ENCODE results near the gene SIPA1L3. TPM values are rescaled to one million over a fixed set of nuclear protein-coding genes. Genes with fewer than 3 reads are reported as not detected.
A peak's percentile ranks its signal among the peaks of the same experiment; 100 is the strongest.
"Not testable (repeated sequence)": the region's sequence is repeated elsewhere in the genome, so short reads cannot be mapped to it uniquely, and the experiment has no call there.

Gene SIPA1L3
- total and polyA plus RNA-seq, 2 donors from 2014 or later = 5.8 to 61.7 TPM

- H3K9me3 ChIP-seq (ENCODE audit: control insufficient read depth in 2 of 3, insufficient read depth in 1 of 3, low read length in 3 of 3) = no peaks in the 10 kb centered on the region
Observed at GRCh38 chr19:38228005-38228377, 321.0 kb downstream of the SIPA1L3 start.

GRCh38 chr19:38228491-38229439, 321.8 kb downstream of the SIPA1L3 start:
- no peak for FAIRE-seq
- H3K9me3 ChIP-seq (ENCODE audit: control insufficient read depth in 2 of 3, insufficient read depth in 1 of 3, low read length in 3 of 3) = no peaks in the 10 kb centered on the region
- no peaks in the 10 kb centered on the region for H3K36me3 ChIP-seq (ENCODE audit: control insufficient read depth in 2 of 3, insufficient read depth in 3 of 3, low read length in 3 of 3)
- TF ChIP-seq CTCF (IDR thresholded peaks at IDR 0.05; ENCODE audit: borderline replicate concordance, extremely low read depth, insufficient read depth) = no peak
- H3K4me1 ChIP-seq (ENCODE audit: control insufficient read depth in 2 of 3, insufficient read depth in 2 of 3, low read depth in 1 of 3, low read length in 3 of 3) = peaks cover 0 to 4% (median 0%) of the 10 kb centered on the region in 3 donors
- no peak overlapping the region for H3K27ac ChIP-seq (ENCODE audit: low read depth in 2 of 2, low read length in 2 of 2)
- intact Hi-C loops (cut with DNase I) = no loop called here
- peak in 2 of 5 donors; percentile 70 to 85 for DNase-seq
- H3K4me3 ChIP-seq (ENCODE audit: low read length in 3 of 3) = no peak overlapping the region
- no peaks in the 10 kb centered on the region for H3K27me3 ChIP-seq (ENCODE audit: control insufficient read depth, insufficient read depth, low read length)
- H3K9ac ChIP-seq (ENCODE audit: low read length in 3 of 3) = no peak overlapping the region

More at GRCh38 chr19:38228005-38228377, 321.0 kb downstream of the SIPA1L3 start:
- DNase-seq (peak in 2 of 5 donors; percentile 53 to 84), FAIRE-seq (no peak)
- H3K36me3 ChIP-seq (ENCODE audit: control insufficient read depth in 2 of 3, insufficient read depth in 3 of 3, low read length in 3 of 3) = no peaks in the 10 kb centered on the region
- no peaks in the 10 kb centered on the region for H3K27me3 ChIP-seq (ENCODE audit: control insufficient read depth, insufficient read depth, low read length)
- peaks cover 0 to 4% (median 0%) of the 10 kb centered on the region in 3 donors for H3K4me1 ChIP-seq (ENCODE audit: control insufficient read depth in 2 of 3, insufficient read depth in 2 of 3, low read depth in 1 of 3, low read length in 3 of 3)
- no peak overlapping the region for H3K27ac ChIP-seq (ENCODE audit: low read depth in 2 of 2, low read length in 2 of 2)
- H3K9ac ChIP-seq (ENCODE audit: low read length in 3 of 3) = no peak overlapping the region
- intact Hi-C loops (cut with DNase I) = no loop called here
- no peak for TF ChIP-seq CTCF (IDR thresholded peaks at IDR 0.05; ENCODE audit: borderline replicate concordance, extremely low read depth, insufficient read depth)
- H3K4me3 ChIP-seq (ENCODE audit: low read length in 3 of 3) = no peak overlapping the region

- TF ChIP-seq CTCF (IDR thresholded peaks at IDR 0.05; ENCODE audit: borderline replicate concordance, extremely low read depth, insufficient read depth) = no peak
- no peaks in the 10 kb centered on the region for H3K9me3 ChIP-seq (ENCODE audit: control insufficient read depth in 2 of 3, insufficient read depth in 1 of 3, low read length in 3 of 3)
- DNase-seq = peak in 4 of 5 donors; percentile 85 to 94 (median 91)
- no peak for FAIRE-seq
- H3K9ac ChIP-seq (ENCODE audit: low read length in 3 of 3) = no peak overlapping the region
- H3K4me3 ChIP-seq (ENCODE audit: low read length in 3 of 3) = no peak overlapping the region
- peaks cover 0 to 2% (median 0%) of the 10 kb centered on the region in 3 donors for H3K4me1 ChIP-seq (ENCODE audit: control insufficient read depth in 2 of 3, insufficient read depth in 2 of 3, low read depth in 1 of 3, low read length in 3 of 3)
- H3K27me3 ChIP-seq (ENCODE audit: control insufficient read depth, insufficient read depth, low read length) = no peaks in the 10 kb centered on the region
- no peaks in the 10 kb centered on the region for H3K36me3 ChIP-seq (ENCODE audit: control insufficient read depth in 2 of 3, insufficient read depth in 3 of 3, low read length in 3 of 3)
- intact Hi-C loops (cut with DNase I) = no loop called here
- no peak overlapping the region for H3K27ac ChIP-seq (ENCODE audit: low read depth in 2 of 2, low read length in 2 of 2)
Observed at GRCh38 chr19:38229585-38230073, 322.6 kb downstream of the SIPA1L3 start.

- H3K4me3 ChIP-seq (ENCODE audit: low read length in 3 of 3); H3K9ac ChIP-seq (ENCODE audit: low read length in 3 of 3); H3K27me3 ChIP-seq (ENCODE audit: control insufficient read depth, insufficient read depth, low read length); FAIRE-seq; H3K4me1 ChIP-seq (ENCODE audit: control insufficient read depth in 2 of 3, insufficient read depth in 2 of 3, low read depth in 1 of 3, low read length in 3 of 3); H3K36me3 ChIP-seq (ENCODE audit: control insufficient read depth in 2 of 3, insufficient read depth in 3 of 3, low read length in 3 of 3); DNase-seq; H3K27ac ChIP-seq (ENCODE audit: low read depth in 2 of 2, low read length in 2 of 2); intact Hi-C loops (cut with DNase I); H3K9me3 ChIP-seq (ENCODE audit: control insufficient read depth in 2 of 3, insufficient read depth in 1 of 3, low read length in 3 of 3): not testable (repeated sequence)
Observed at GRCh38 chr19:38230506-38231133, 323.6 kb downstream of the SIPA1L3 start.
